ENCODE results near the gene OSBPL10. TPM values are rescaled to one million over a fixed set of nuclear protein-coding genes. Genes with fewer than 3 reads are reported as not detected.

The OSBPL10 gene, protein sequence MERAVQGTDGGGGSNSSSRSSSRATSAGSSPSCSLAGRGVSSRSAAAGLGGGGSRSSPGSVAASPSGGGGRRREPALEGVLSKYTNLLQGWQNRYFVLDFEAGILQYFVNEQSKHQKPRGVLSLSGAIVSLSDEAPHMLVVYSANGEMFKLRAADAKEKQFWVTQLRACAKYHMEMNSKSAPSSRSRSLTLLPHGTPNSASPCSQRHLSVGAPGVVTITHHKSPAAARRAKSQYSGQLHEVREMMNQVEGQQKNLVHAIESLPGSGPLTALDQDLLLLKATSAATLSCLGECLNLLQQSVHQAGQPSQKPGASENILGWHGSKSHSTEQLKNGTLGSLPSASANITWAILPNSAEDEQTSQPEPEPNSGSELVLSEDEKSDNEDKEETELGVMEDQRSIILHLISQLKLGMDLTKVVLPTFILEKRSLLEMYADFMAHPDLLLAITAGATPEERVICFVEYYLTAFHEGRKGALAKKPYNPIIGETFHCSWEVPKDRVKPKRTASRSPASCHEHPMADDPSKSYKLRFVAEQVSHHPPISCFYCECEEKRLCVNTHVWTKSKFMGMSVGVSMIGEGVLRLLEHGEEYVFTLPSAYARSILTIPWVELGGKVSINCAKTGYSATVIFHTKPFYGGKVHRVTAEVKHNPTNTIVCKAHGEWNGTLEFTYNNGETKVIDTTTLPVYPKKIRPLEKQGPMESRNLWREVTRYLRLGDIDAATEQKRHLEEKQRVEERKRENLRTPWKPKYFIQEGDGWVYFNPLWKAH
- 6.7 and 15.0 TPM in 2 replicates for total RNA-seq (ENCODE audit: low replicate concordance)

DNA sequence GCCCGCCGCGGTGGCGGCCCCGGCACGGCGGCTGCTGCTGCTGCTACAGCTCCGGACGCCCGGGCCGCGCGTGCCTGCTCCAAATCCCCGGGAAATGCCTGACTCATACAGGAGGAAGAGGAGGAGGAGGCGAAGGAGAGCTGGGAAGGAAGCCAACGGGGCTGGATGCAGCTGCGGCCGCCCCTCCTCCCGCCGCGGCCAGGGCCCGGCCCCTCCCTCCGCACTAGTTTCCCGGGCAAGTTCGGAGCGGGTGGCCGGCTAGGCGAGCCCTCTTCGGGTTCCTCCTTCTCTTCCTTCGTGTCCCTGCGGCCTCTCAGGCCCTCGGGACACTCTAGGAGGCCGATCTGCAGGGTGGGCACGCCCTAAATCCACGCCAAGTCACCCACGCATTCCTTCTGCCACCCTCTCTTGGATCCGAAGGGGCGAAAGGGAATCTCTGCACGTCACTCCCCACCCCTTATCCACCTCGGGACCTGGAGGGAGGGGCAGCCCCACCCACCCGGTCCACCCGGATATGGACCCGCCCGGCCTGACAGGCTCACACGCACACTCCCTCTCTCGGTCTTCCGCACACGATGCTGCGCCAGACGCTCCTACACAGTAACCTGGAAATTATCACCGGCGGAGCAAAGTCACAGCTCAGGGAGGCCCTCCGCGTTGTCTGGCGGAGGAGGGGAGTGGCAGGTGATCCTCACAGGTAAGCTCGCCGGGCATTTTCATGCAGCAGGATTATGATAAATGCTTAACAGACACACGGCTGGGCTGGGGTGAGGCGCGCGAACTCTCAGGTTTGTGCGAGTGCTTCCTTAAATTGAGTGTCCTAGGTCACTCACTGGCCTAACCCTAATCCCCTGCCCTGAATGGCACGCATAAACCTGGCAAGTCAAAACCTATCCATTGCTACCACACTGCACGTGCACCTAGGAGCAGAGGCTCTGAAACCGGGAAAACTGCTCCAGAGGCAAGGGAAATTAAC is at the start of gene OSBPL10, which contains the start of gene ZNF860:
OSBPL10 (minus strand) TSS at position 57 of the 976 bp plus-strand sequence. CDS start 83 bp downstream, outside the sequence.
ZNF860 (plus strand) TSS at position 545 of the 976 bp plus-strand sequence. CDS start 7,330 bp downstream, outside the sequence.
- DNase-seq (ENCODE audit: low read depth): peak; percentile 91
- peak within 1 kb of the TSS; percentile 90 for H3K4me3 ChIP-seq (ENCODE audit: low read depth, low read length)
- no peak for TF ChIP-seq CTCF (IDR thresholded peaks at IDR 0.05; ENCODE audit: insufficient read depth, low read length)

DNA sequence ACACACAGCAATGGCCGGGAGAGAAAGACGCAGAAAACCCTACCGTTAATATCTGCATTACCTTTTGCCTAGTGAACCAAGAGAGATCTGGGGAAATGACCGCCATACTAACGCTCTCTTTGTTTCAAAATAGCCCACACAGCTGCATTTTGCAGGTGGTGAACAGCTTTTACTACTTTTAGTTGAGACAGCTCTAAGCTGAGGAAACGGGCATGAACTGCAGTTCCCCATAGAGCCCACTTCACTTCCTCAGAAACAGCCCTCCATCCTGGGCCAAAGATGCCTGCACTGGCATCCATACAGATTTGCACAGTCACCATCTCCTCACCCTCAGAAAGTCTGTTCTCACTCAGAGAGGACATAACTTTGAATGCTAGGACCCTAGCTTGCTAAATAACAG is 45.5 kb upstream of the OSBPL10 start:
- no peak overlapping the region for H3K4me3 ChIP-seq (ENCODE audit: low read depth, low read length)
- DNase-seq (ENCODE audit: low read depth): no peak
- TF ChIP-seq CTCF (IDR thresholded peaks at IDR 0.05; ENCODE audit: insufficient read depth, low read length): no peak

GRCh38 chr3:32022947-32023346 is 41.9 kb upstream of the OSBPL10 start:
- TF ChIP-seq CTCF (IDR thresholded peaks at IDR 0.05; ENCODE audit: insufficient read depth, low read length): no peak
- H3K4me3 ChIP-seq (ENCODE audit: low read depth, low read length): no peak overlapping the region
- DNase-seq (ENCODE audit: low read depth): no peak

DNA sequence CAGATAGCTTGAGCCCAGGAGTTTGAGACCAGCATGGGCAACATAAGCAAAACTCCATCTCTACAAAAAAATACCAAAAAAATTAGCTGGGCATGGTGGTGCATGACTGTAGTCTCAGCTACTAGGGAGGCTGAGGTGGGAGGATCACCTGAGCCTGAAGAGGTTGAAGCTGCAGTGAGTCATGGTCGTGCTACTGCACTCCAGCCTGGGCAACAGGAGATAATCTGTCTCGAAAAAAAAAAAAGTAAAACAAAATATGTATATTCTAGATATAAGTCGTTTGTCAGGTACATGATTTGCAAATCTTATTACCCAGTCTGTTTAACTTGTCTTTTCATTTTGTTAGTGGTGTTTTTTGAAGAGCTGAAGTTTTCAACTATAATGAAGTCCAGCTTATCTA is 40.7 kb upstream of the OSBPL10 start:
- TF ChIP-seq CTCF (IDR thresholded peaks at IDR 0.05; ENCODE audit: insufficient read depth, low read length): no peak
- H3K4me3 ChIP-seq (ENCODE audit: low read depth, low read length): no peak overlapping the region
- no peak for DNase-seq (ENCODE audit: low read depth)

DNA sequence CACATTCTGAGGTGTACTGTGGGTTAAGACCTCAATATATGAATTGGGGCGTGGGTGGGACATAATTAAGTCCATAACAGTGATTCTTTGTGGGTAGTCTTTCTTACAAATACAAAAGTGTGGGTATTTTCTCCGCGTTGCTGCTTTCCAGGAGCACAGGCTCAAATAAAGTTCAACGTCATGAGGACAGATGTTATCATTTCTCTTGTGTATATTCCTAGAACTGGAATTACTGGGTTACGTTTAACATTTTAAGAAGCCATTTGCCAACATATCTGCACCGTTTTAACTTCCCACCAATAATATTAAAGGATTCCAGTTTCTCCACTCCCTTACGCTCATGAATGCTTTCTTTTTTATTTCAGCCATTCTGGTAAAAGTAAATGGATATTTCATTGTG is 40.1 kb upstream of the OSBPL10 start:
- DNase-seq (ENCODE audit: low read depth): no peak
- no peak for TF ChIP-seq CTCF (IDR thresholded peaks at IDR 0.05; ENCODE audit: insufficient read depth, low read length)
- H3K4me3 ChIP-seq (ENCODE audit: low read depth, low read length): no peak overlapping the region

All from fibroblast of the aortic adventitia (primary cell).